Activated CD4-positive, alpha-beta T cell treated with anti-CD3 and anti-CD28 coated beads, Interleukin-2, amount 50 U/mL, for 24 hours (primary cell): ENCODE data around the gene ABCA4.

ENCODE experiments used
- DNase-seq, 2 donors: peaks; one replicate each; pipeline ENCODE4 v3.0.0-alpha.2; 2020; ENCODE audit warnings: low read depth in 1 of 2, low spot score in 1 of 2

ABCA4 gene

DNA sequence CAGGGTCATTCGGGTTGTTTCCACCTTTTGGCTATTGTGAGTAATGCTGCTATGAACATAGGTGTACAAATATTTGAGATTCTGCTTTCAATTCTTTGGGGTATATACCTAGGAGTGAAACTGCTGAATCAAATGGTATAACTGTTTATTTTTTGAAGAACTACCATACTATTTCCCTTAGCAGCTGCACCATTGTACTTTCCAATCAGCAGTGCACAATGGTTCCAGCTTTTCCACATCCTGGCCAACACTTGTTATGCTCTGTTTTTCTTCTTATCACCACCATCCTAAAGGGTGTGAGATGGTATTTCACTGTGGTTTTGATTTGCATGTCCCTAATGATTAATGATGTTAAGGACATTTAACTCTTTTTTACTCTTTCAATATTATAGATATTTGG, 3.6 kb upstream of the ABCA4 start:
- DNase-seq, result no peak

DNA sequence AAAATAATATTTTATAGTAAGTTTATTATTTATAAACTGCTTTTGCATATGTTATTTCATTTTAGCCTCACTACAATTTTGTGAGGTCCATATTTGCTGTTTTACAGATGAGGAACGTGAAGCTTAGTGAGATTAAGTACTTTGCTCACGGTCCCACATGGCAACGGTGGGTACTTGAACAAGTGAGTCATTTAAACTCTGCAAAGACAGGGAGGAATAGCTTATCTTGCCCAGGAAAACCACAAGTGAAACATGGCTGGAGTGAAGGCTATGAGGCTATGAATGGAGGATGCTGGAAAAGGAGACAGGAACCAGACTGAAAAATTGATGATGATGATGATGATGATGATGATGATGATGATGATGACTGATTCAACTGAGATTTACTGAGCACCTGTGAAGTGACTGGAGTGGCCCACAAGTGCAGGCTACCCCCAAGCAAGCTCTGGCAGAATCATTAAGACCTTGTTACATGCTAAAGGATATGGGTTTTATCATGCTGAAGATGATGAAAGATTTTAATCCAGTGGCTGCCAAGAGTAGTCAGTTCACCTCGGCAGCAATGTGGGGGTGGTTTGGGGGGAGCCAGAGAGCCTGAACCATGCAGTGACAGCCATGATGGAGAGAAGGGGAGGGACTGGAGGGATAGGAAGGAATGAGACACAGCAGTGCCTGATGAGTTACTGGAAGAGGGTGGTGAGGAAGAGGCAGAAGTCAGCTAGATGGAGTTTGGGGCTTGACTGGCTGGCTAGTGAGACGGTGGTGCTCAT, 1.4 kb upstream of the ABCA4 start:
- no peak for DNase-seq

DNA sequence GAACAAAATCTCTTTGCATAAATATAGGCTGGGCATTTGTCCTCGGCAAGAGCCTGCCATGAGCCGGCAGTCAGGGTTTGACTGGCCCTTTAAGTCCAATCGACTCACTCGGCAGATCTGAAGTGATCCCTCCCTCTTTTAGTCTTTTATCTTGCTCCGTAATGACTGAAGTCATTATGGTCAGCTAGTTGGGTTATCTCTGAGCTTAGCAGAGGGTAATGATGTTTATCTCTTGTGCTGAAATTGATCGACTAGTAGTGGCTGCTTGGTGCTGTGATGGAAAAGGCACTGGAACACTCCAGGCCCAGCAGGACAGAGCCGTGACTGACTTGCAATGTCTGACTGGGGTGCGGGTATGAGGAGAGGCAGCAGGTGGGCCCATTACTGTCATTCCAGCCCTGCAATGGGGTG, 468 bp upstream of the ABCA4 start:
- DNase-seq, result no peak

DNA sequence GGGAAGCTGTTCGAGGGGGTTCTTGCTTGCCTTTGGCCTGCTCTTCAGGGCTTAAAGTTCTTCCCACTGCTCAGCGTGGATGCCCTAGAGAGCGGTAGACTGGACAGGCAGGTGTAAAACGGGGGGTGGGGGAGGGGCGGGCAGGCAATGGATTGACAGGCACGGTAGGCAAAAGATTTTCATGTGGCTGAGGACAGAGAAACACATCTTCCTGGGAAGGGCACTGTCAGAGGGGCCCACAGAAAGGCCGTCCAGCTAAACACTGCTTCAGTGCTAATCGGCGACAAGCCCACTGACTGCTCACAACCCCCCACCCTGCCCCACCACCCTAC, 412 bp downstream of the ABCA4 start:
- DNase-seq, result no peak

DNA sequence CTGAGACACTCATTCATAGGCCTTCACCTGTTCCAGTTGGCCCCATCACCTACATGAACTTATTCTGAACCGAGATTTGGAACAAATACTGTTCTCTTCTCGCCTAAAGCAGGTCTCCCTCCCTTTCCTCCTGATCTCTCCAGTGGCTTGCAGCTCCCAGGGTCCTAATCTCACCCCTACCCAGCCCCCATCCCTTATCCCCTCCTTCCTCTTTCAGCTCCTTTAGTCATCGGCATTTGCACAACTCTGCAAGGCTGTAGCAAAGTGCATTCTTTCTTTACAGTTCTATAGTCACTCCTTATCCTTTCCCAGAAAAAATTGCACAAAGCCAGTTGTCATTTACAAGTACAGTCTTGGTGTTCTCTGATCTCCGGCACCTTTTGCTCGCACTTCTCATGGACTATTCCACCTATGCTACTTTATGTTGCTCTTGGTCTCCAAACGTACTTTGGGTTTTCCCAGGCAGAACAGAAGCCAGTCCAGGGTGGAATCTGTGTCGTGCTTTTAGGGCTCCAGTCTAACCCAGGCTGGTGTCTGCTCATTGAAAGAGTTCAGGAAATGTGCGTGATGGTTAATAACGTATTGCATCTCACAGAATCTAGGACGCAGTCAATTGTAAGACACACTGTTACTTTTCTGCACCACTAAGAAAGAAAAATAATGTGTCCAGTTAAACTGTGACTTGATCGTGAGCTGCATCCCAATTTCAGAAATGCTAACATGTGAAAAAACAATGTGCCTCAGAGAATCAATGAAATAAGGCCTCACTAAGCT, 965 bp downstream of the ABCA4 start:
- DNase-seq, result no peak

DNA sequence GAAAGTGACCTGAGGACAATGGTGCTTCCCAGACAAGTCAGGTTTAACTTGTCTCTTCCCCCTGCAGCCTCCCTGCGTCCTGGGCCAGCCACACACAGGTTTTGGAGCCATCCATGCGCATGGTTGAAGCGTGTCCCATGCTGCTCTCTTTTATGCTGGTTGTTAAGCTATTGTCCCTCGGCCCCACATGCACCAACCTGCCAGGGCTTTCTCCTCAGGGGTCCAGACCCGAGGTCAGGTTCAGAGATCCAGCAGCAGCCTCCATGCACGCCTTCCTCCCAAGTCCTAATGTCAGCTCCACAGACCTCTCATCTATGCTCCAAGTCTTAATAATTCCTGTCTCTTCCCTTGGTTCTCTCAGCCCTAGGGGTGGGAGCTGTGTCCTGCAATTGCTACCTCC, 1.6 kb downstream of the ABCA4 start:
- no peak for DNase-seq

DNA sequence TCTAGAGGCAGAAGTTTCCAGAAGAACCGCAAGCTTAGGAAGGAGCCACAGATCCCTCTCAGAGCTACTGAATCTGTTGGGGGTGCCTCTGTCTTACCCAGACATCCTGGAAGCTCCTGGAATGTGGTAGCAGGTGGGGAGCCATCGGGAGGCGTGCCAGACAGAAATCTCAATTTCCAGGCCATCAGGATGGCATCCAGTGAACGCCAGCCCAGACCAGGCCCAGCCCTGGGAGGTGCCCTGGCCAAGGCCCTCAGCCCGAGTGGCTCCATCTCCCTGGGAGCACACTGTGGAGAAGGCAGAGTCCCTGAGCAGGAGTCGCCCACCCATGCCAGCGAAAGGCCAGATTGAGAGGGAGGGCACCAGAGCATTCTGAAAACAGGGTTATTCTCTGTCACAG, 2.5 kb downstream of the ABCA4 start:
- DNase-seq, result no peak

DNA sequence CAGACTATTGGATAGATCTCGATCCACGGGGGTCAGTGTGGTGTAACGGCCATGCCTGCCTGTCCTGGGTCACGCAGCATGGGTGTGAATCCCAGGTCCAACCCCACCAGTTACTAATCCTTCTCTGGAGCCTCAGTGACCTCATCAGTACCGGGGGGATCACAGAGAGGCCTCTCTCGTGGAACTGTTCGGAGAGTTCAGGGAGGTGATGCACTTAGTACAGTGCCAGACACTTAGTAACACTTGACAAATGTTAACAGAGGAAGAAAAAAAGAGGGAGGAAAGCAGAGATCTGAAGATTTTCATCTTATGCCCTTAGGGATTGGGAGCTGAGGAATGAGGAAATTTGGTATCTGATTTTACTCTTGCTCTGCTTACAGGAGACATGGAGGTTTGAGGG, 2.9 kb downstream of the ABCA4 start:
- DNase-seq, result no peak

DNA sequence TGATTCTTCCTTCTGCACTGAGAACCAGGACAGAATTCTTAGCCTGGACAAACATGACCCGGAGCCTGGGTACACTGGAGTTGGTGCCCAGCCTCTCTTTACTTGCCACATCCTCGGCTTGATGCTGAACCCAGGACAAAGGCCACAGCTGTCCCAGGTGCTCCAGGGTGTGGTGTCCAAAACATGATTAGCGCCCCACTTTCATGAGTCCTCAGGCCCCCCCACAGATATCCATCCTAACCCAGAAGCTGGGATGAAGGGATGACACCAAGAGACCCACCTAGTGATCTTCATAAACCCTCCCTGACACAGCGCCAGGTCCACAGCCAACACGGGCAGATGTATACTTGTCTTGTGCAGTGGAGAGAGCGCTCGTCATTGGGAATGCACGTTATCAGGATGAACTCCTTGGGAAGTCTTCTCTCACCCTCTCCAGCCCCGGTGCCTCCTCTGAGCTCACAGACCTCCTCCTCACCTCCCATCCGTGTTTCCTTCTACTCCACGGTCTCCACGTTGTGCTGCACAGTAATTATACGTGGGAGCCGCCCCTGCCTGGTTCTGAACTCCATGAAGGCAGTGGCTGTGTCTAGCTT, 3.6 kb downstream of the ABCA4 start:
- DNase-seq, result no peak

DNA sequence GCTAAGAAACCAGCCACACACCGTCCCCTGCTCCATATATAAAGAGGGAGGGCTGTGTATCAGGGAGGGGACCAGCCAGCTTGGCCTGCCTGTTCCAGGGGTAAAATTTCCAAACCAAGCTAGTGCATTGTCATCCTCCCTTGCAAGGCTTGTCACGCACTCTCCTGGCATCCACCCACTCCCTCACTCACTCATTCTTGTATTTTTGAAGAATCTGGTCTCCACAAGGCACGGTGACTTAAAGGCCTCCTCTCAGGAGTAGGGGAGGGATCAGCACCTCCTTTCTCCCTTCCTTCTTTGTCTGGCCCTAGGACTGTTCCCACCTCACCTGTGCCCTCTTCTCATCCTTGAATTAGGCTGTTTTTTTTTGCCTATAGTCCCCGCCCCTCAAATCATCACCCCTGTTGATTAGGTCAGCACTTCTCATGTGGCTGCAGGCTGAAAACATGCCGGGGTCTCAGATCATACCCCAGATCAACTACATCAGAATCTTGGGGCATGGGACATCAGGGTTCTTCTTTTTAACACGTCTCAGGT, 5.0 kb downstream of the ABCA4 start:
- no peak for DNase-seq

DNA sequence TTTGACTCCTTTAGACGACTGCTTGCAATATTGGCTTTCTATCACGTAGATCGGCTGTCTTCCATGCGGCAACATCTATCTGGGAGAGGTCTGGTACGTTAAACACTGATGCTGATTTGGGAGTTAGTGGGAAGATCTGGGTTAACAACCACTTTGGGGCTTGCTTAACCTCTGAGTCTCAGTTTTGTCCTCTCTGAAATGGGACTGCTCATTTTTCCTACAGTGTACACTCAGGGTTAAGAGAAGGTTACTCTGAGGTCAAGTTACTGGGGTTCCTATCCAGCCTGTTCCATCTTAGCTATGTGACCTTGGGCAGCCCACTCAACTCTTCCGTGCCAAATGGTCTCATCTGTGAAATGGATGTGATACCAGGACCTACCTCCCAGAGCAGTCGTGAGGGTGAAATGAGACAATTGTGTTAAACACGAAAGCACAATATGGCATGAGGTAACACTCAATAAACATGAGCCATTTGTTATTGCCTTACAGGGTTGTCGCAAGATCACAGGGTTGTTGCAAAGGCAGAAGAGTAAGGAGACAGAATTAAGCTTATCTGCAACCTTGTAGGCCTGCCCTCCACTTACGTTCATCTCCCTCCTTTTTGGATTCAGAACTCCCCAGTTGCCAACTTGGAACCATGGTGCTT, 5.6 kb downstream of the ABCA4 start:
- DNase-seq, result no peak

DNA sequence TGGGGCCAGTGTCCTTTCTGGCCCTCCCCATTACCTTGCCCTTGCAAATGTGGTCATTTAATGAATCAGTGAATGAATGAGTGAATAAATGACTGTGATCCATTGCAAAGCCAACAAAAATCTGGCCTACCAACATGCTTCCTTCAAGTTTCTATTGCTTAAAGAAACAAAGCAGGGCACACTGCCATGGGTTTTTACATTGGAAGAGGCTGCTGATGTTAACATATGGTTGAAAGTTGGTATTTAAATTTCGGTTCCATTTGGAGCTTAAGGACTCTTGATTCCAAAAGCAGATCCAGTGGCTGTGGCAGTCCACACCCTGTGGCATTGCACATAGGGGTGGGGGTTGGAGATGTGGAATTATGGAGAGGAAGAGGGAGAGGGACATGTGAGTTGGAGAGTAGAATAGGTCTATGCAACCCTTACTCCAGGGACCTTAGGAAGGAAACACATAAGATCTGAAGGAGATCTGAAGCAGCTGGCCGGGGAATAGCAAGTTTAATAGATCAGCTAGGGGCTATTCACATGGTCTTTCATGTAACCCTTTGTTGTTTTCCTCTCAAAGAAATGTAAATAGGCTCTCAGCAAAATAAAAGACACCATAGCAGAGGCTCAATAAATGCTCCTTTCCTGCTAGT, 7.2 kb downstream of the ABCA4 start:
- DNase-seq, result no peak

DNA sequence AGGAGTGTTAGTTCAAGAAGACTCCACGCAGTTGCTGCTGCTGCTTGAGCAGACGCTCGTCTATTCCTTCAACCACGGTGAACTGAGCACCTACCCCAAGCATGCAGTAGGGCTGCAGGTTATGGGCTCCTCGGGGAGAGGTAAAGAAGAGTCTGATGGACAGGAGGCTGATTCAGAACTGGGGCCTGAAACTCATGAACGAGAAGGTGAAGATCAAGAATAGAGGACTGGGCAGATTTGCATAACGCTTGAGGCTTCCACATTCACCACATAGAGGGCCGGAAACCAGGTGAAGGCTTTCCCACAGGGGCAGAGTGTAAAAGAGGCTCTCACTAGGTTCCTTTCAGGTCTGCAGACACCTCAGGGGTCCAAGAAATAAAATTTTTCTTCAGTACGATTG, 9.1 kb downstream of the ABCA4 start:
- DNase-seq, result no peak

DNA sequence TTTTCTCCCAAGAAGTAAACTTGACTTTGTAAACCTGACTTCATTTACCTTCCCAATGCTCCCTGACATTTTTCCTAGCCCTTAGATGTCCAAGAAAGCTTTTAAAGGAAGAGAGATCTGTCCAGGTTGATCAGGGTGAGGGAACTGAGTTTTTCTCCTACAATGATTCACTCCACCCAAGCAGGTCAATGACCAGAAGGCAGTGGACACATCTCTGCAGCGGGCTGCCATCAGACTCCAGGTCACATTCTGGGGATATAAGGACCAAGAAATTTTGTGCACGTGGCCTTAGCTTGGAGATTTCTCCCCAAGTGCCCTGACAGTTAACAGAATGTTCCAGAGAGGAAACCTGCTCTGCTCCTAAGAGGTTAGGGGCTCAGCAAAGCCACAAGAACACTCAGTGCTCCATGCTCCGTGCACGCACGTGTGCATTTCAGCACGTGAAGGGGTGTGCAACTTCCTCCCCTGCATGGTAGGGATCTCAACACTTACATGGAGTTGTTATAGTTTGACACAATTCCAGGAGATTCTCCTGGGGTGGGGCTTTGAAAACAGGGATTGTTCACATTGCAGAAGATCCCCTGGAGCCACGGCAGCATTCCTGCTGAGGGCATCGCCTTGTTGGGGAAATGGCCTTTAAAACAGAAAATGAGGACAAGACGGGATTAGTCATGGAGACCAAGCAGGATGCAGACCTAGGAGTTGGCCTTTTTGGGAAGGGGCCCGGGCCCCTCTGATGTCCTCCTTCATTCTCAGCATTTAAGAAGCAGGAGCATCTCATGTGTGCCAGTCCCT, 9.8 kb downstream of the ABCA4 start:
- DNase-seq, result no peak

DNA sequence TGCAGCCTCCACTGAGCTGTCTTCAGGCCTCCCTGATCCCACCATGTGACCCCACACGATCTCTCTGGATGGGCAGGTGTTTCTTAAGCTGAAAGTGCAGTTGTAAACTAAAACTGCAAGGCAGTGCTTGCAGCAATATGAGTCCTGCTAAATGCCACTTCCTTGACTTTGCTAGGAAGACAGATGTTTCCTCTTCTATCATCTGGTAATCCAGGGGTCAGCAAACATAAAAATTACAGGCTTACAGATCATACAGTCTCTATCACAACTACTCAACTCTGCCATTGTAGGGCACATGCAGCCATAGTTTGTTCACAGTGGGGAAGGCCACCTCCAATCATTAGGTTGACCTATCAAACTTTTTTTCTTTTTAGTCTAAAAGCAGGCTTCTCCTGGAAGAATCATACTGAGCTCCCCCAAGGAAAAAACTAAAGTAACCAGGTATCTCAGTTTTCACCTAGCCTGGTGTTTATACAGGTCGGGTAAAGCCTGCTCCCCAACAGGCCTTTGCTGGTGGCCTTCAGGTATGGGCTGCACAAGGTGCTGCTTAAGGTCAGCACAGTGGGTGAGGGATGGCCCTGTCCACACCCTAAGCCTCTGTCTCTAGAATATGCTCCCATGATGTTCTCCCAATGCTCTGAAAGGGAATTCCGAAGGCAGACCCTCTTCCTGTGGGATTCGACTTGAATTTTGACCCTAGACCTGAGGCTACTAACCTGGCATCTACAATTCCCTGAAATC, 10.8 kb downstream of the ABCA4 start:
- no peak for DNase-seq

DNA sequence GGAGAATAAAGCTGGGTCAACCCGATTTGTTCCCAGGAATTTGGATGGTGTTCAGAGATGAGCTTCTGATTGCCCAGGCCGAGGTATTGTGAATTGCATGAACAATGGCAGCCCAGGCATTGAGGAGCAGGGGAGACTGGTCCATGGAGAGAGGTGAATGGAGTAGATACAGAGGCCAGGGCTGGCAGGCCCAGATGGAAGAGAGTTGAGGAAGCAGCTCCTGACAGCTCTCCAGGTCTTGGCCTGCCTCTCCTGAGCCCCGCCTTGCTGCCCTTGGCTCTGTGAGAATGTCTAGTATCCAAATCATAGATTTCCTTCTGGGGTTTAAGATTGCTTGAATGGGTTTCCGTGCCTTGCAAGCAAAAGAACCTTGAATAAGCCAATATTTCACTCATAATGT, 11.5 kb downstream of the ABCA4 start:
- no peak for DNase-seq

DNA sequence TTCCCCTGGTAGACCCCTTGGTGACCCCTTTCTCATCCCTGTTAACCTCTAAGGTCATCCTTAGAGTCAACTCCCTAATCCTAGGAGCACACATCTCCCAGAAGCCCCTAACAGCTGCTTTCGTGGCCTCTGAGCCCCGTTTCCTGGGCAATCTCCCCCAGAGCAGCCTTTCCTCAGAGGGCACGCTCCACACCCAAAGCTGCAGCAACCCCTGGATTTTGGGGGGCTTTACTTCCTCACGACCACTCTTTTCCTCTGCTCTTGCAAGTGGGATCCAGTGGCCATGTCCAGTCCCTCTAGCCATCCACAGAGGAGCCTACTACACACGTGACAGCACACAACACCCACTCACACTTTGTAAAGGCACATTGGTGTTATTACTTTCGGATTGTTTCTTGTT, 13.8 kb downstream of the ABCA4 start:
- no peak for DNase-seq

DNA sequence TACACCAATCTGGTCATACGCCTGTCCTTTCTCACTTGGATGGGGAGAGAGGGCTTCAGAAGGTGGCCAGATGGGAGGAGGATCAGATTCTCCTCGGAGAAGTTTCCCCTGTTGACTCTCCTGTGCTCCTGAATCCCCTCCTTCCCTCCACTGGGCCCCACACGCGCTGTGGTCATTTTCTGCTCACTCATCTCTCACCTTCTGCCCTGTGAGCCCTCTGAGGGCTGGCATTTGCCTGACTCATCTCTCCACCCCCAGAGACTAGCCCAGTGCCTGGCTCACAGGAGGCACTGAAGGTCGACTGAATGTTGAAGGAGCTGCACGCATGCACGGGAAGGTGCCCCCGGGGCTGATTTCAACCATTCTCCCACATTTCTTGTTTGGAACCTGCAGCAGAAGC, 14.2 kb downstream of the ABCA4 start:
- DNase-seq, result no peak

DNA sequence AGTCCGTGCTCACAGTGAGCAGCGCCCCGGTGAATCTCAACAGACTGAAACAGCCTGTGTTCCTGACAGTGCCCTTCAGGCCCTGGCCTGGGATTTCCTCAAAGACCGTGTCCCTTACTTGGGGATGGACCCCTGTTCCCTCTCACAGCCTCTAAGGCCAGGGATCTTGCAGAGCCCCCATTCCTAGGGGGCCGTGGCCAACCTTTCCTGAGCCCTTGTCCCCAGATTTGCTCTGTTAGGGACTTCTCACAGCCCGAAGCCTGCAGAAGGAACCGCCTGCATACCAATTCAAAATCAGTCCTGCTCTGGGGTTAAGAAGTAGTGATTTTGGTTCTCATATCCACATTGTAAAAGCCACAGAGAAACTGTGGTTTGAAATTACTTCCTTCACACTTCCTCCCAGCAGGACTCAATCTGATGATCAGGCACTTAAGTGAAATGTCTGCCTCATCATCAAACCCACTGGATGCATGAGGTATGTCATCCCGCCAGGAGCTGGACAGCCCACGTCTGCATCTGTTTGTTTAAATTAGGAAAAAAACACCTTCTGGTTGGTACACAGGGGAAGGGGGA, 14.9 kb downstream of the ABCA4 start:
- DNase-seq, result no peak

DNA sequence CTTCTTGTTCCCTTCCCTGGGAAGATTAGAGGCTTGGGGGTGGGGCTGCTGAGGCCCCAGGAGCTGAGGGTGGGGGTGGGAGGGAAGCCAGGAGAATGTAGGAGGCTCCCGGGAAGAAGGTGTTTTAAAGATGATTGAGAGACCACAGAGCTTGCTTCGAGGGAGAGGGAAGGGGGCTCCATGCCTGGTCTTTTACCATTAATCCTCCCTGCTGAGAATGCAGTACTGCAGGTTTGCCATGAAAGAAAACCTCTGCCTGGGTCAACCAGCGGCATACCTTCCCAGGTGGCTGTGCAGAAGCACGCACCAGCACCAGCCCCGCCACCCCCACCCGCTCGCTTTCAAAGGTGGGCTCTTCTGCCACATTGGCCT, 15.4 kb downstream of the ABCA4 start:
- no peak for DNase-seq
